ENCODE measurements around the gene NPY.

NPY gene

GRCh38 chr7:24316340-24316739 lies 32.4 kb downstream of the NPY start:
- no peak for DNase-seq (ENCODE audit: low spot score)

GRCh38 chr7:24318326-24318725 lies 34.3 kb downstream of the NPY start:
- DNase-seq (ENCODE audit: low spot score): no peak

DNA sequence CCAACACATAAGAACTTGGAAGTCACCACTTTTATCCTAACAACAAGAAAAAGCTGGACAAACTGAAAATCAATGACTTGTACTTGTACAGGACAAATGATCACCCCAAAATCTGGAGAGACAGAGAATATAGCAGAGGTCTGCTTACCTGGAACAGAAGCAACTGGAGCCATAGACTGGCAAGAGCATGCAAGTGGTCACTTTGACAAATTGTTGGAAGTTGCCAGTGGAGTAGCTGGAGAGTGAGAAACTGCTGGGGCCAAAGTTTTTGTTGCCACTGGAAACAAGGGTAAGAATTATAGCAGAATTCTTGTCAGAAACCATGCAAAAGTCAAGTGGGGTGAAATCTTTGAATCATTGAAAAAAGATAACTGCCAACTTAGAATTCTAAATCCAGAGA lies 35.2 kb downstream of the NPY start:
- DNase-seq (ENCODE audit: low spot score): no peak

DNA sequence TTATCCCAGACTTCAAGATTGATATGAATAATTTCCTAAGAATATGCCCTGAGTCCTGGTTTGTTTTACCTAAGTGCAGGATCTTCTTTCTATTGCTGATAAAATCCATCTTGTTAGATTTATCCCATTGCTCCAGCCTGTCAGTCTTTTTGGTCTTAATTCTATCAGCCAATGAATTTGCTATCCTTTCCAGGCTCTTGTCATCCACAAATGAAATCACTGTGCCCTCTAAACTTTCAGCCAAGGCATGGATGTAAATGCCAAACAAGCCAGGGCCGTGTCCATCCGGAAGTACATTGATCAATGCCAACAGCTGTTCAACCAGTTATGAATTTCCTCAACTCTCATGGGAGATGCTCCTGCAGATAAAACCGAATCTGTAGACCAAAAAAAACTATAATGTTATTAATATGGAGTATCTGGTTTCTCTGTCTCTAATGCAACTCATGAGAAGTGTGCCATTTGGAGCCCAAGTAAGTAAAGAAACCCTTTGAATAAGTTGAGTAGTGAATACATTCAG lies 40.0 kb downstream of the NPY start:
- DNase-seq (ENCODE audit: low spot score): no peak

DNA sequence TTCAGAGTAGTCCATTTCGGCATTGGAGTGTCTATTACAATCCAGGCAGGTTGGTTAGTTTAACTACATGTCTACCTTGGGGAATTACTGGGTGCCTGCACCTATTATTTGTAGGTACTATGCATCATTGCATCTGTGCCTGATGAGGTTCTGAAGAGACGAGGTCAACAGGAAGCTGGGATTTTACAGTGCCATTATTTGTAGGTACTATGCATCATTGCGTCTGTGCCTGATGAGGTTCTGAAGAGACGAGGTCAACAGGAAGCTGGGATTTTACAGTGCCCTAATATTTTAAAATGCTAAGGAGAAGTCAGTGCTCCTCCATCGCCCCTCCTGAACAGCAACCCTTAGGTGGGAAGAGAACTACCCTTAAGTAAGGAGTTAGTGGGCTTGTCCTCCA lies 41.7 kb downstream of the NPY start:
- no peak for DNase-seq (ENCODE audit: low spot score)

GRCh38 chr7:24328050-24328449 lies 44.1 kb downstream of the NPY start:
- DNase-seq (ENCODE audit: low spot score): no peak

DNA sequence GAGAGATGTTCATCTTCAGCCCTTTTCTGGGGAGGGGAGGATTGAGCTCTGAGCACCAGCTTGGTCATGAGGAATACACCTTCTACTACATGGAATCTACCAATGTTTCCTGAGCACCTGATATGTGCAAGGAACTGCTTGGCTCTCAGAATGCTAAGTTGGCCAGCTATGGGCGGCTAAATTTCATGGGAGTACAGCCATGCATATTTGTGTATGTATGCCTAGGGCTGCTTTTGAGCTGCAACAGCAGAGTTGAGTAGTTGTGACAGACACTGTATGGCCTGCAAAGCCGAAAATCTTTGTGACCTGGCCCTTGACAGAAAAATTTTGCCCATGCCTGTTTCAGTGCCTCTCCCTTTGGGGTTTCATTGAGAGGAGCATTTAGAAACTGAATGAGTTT lies 44.9 kb downstream of the NPY start:
- DNase-seq (ENCODE audit: low spot score): no peak

- DNase-seq (ENCODE audit: low spot score): no peak
Observed at GRCh38 chr7:24334012-24334411, 50.0 kb downstream of the NPY start.

DNA sequence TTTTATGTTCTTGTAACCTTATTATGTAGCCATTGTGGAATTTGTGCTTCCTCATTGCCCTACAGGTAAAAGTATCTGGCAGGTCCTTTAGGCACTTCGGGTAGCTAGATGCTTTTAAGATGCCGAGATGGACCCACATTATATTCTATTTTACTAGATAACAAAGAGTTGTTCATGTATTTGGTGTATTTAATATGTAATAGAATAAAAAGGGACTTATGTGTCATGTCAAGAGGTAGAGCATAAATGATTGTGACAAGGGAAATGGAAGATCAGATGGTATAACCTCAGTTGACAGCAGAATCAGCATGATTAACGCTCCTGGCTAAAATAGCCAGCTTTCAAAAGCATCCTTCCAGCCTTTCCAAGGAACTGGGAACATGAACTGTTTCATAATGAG lies 50.6 kb downstream of the NPY start:
- peak; percentile 14 for DNase-seq (ENCODE audit: low spot score)

- no peak for DNase-seq (ENCODE audit: low spot score)
Observed at GRCh38 chr7:24336461-24336860, 52.5 kb downstream of the NPY start.

DNA sequence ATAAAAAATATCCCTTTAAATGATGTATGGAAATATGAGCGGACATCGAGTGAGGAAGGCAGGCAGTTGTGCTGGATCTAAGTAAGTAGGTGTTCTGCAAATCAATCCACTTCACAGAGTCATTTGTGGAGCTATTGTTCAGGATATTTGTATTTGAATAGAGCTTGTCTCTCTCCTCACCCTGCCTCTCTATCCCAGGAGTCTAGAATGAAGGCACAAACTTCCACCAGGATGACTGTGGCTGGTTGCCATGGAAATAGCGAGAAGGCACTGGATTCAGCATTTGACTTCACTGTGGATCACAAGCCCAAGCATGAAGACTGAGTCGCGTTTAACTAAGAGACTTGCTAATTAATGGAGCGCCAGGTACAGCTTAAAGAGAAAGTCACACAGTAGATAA lies 53.2 kb downstream of the NPY start:
- no peak for DNase-seq (ENCODE audit: low spot score)

- no peak for DNase-seq (ENCODE audit: low spot score)
Observed at GRCh38 chr7:24339575-24339974, 55.6 kb downstream of the NPY start.

DNA sequence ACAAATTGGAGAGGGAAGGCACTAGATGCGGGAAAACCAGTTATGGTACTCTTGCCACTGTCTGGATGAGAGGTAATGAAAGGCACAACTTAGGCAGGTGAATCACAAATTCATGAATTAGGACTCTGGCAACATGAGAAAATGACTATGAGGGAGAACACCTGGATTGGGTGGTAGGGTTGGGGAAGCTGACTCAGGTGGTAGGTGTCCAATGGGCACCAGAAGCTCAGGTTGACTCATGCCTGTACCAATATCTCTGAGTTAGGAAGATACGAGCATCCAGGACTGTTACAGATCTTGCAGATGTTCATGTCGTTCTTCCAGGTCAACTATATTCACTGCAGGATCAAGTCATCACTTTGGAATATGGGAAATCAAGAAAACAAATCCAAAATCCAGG lies 56.7 kb downstream of the NPY start:
- DNase-seq (ENCODE audit: low spot score): no peak
